GM13977 (cell line): ENCODE data around the gene TMEM182.

Experiments
- DNase-seq: peaks from one replicate; pipeline ENCODE4 v3.0.0; 2012; ENCODE audit warnings: low spot score
- CTCF ChIP-seq: IDR thresholded peaks from 2 replicates; pipeline ENCODE4 v1.5.1; 2012; ENCODE audit warnings: mild to moderate bottlenecking, control low read depth; ENCODE audit not compliant: insufficient read depth; ENCODE audit errors: extremely low read depth, missing control alignments
- in situ Hi-C: fragments of 300-500 bp; cut with MboI; formaldehyde crosslinking; loops from one replicate; pipeline ENCODE4 v1.12.0; 2022; ENCODE audit warnings: low sequenced_read_pairs, low pct_unique_long_range_greater_than_20kb, mixed read lengths, inconsistent platforms; ENCODE audit not compliant: unreplicated experiment

TMEM182 gene

GRCh38 chr2:102788885-102789260 is 27.0 kb downstream of the TMEM182 start:
- in situ Hi-C loops, result no loop called here
- no peak for DNase-seq
- no peak for TF ChIP-seq CTCF

- DNase-seq, result no peak
- no peak for TF ChIP-seq CTCF
- in situ Hi-C loops, result no loop called here
Observed at GRCh38 chr2:102789349-102790090, 27.7 kb downstream of the TMEM182 start.

- no peak for TF ChIP-seq CTCF
- in situ Hi-C loops, result no loop called here
- no peak for DNase-seq
Observed at GRCh38 chr2:102790091-102790455, 28.2 kb downstream of the TMEM182 start.

- no peak for DNase-seq
- in situ Hi-C loops, result no loop called here
- TF ChIP-seq CTCF, result no peak
Observed at GRCh38 chr2:102792568-102793208, 30.9 kb downstream of the TMEM182 start.

GRCh38 chr2:102795641-102796040 is 33.8 kb downstream of the TMEM182 start:
- in situ Hi-C loops, result no loop called here
- no peak for TF ChIP-seq CTCF
- DNase-seq, result no peak

GRCh38 chr2:102796337-102796736 is 34.5 kb downstream of the TMEM182 start:
- no peak for DNase-seq
- no peak for TF ChIP-seq CTCF
- in situ Hi-C loops, result no loop called here
